ENCODE results near the gene GLB1L2.

The GLB1L2 gene

DNA sequence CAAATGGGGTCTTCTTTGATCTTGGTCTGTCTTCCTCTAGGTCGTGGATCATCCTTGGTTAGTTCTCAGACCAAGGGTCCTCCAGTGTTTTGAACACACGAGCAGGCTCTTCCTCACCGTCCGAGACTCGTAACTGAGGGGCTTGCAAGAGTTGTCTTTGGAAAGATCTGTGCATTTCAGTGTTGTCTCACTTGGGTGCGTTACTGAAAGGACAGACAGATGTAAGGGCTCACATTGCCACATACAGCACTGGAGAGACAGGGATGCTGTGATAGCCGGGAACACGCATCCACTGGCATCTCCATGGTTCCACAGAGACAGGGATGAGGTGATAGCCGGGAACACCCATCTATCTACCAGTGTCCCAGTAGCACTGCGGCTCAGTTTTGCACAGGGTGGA lies 15.7 kb downstream of the GLB1L2 start:
- no peak for DNase-seq (ENCODE audit: low read depth)

- no peak for DNase-seq (ENCODE audit: low read depth)
Observed at GRCh38 chr11:134349109-134349801, 17.5 kb downstream of the GLB1L2 start.

DNA sequence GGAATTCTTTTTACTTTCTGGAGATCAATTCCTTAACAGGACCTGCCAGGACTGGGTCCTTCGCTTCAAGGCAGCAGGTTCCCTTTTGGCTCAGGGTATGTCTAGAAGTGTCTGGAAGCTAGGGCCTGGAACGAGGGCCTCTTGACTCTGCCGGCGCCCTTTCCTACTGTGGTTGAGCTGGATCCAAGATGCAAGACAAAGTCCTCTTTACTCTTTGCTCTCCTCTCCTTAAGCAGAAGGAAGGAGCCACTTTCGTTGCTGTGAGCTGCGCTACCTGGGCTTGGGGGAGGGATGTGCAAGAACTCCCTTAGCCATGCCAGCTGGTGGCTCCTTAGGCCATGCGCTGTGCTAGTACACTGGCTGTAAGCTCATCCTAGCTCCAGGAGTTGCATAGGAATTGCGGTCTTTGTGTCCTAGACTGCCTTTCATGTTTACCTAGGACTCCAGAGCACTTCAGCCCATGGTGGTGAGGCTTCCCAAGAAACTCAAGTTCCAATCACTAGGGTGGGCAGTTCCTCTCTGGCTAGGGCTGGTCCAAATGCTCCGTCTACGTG lies 18.1 kb downstream of the GLB1L2 start:
- no peak for DNase-seq (ENCODE audit: low read depth)

GRCh38 chr11:134350381-134350780 lies 18.6 kb downstream of the GLB1L2 start:
- DNase-seq (ENCODE audit: low read depth) = no peak

GRCh38 chr11:134352111-134352510 lies 20.3 kb downstream of the GLB1L2 start:
- no peak for DNase-seq (ENCODE audit: low read depth)

GRCh38 chr11:134355136-134355535 lies 23.3 kb downstream of the GLB1L2 start:
- DNase-seq (ENCODE audit: low read depth) = no peak

- DNase-seq (ENCODE audit: low read depth) = no peak
Observed at GRCh38 chr11:134355656-134356055, 23.9 kb downstream of the GLB1L2 start.

- DNase-seq (ENCODE audit: low read depth) = no peak
Observed at GRCh38 chr11:134356656-134357544, 25.1 kb downstream of the GLB1L2 start.

- no peak for DNase-seq (ENCODE audit: low read depth)
Observed at GRCh38 chr11:134357545-134357839, 25.7 kb downstream of the GLB1L2 start.

DNA sequence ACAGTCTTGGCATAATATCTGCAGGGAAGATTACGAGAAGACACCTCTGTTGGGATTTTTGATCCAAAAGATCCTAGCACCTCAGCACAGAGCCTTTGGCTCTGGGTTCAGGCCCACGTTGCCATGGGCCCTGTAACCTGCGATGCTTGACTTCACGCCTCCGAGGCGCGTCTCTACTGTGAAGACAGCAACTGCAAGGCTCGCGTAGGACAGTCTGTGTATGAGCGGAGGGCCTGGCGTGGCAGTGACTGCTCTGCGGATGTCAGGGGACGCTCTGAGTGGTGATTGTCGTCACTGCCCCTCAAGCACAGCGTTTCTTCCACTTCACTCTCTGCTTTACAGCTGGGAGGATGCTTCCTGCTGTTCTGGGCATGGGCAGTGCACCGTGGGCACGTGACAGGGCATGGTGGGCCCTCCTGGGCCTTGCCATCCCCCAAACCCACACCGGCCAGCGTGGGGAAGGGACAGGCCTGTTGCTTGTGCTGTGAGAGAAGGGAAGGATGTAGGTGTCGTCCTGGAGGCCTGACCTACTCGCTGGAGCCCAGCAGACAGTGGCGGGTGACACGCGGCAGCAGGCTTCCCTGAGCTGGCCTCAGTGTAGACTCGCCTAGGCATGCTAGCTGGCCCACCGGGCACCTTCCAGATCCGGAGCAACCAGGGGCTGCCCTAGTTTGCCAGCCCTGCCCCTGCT lies 26.5 kb downstream of the GLB1L2 start:
- no peak for DNase-seq (ENCODE audit: low read depth)

- DNase-seq (ENCODE audit: low read depth) = no peak
Observed at GRCh38 chr11:134358856-134359490, 27.2 kb downstream of the GLB1L2 start.

GRCh38 chr11:134359646-134360045 lies 27.9 kb downstream of the GLB1L2 start:
- no peak for DNase-seq (ENCODE audit: low read depth)

DNA sequence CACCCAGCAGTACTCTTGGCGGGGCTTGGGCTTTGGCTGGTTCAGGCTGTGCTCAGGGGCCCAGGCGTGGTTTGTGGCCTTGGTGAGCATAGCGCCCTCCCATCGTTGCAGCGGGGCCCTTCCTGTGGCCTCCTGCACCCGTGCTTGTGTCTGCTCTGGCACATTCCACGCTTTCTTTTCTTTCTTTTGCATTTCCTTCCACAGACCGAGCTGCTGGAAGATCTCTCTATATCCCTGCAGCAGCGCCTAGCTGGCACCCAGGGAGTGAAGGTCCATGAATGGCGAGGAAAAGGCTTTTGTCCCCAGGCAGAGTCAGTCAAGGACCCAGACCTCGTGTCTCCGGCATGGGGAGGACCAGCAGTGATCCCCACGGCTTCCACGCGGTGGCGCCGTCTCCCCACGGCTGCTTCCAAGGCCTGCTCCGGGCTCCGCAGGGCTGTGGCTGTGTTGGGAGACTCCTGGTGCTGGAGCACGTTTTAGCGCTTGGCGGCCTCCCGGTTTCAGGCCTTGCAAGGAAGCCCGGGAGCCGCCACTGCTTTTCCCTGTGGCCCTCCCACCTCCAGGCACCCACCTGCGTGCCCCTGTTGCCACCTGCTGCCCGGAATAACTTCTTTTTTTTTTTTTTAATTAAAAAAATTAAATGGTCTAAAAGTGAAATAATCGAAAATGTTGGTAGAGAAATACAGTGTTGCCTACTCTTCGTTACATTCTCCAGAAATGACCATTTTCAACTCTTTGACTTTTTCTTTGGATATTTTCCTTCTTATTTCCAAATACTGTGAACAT lies 28.5 kb downstream of the GLB1L2 start:
- peak; percentile 77 for DNase-seq (ENCODE audit: low read depth)

GRCh38 chr11:134361661-134362060 lies 29.9 kb downstream of the GLB1L2 start:
- no peak for DNase-seq (ENCODE audit: low read depth)

DNA sequence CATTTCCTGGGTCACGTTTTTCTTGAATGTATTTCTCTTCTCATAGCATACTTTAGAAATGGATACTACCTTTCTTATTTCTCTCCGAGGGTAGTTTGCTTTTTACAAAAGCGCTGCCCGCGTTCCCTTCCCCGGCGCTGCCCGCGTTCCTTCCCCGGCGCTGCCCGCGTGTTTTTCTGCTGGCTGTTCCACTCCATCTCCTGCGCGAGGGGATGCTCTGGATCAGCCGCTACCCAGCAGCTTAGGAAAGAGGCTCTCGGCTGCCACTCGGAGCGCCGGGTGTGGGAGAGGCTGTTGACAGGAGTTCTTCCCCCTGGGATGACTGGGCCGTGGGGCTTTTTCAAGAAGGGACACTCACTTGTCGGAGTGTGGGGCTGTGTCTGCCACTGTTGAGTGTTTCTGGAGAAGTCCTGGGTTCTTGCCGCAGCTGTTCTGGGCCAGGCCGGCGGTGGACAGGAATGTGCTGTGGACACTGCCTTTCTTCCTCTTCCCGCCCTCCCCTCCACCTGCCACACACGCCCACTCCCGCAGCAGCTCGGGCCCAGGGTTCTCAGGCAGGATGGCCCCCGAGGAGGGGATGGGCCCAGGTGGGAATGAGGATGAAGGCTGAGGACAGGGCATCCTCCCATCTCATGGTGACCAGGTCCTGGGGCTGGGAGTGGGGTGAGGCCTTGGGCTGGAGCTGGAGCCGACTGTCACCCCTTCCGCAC lies 30.6 kb downstream of the GLB1L2 start:
- DNase-seq (ENCODE audit: low read depth) = no peak

DNA sequence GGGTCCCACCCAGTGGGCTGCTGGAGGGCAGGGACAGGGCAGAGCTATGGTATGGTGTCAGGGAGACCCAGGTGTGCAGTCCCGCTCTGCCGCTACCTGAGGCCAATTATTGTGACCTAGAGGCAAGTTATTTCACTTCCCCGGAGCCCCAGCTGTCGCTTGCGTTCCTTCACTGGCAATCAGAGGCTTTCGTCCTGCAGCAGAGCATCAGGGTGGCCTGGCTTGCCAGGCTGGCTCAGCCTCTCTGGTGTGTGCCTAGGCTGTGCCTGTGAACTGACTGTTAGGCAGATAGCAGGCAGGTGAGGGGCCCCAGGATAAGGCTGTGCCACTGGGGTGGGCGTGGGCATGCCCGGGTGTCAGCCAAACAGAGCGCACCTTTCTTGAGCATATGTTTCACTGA lies 31.4 kb downstream of the GLB1L2 start:
- DNase-seq (ENCODE audit: low read depth) = no peak

DNA sequence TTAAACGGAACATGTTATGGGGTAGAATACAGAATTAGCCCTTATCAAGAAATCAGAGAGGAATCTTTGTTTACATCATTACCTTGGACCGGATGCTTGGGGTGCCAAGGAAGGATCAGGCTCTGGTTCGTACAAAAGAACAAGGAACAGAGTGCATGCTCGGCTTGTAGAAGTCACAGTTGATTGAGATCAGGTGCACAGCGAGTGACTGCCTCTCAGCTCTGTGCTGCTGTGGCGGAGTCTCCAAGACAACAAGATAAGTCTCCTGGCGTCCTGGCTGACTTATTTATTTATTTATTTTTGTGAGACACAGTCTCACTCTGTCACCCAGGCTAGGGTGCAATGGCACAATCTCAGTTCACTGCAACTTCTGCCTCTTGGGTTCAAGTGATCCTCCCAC lies 31.8 kb downstream of the GLB1L2 start:
- DNase-seq (ENCODE audit: low read depth) = no peak

- no peak for DNase-seq (ENCODE audit: low read depth)
Observed at GRCh38 chr11:134364261-134364660, 32.5 kb downstream of the GLB1L2 start.

DNA sequence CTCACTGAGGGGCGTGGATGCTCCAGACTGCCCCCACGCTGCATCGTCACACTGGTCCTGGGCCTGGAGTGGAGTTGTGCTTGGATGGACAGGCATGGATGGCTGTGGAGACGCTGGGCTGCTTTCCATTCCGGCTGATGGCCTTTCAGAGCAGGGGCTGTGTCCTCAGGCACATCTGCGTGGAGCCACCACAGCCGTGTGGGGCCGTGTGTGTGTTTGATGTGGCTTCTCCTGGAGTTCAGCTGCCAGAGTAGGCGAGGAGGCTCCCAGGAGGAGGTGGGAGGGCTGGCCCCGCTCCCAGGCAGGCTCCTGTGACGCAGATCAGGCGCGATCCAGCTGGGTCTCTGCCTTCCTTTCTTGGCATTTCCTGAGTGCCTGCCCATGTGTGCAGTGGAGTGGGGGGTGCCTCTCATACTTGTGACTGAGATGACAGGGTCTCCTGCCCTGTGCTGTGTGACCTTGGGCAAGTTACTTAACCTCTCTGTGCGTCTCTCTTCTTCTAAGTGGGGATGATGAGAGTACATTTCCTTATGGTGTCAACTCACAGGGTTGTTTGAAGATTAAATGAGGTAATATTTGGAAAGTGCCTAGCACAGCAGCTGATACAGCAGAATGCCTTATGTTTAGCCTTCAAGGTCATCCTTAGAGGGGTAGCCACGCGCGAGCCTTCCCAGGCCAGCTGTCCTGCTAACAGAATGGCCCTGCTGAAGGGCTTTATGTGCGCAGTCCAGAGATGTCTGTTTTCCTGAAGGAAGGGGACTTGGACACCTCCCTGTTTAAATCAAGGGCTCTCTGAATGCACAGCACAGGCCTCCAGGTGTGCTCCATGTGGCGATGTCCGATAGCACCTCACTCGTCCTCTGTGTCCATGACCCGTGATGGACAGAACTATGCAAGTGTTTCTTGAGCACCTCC lies 33.5 kb downstream of the GLB1L2 start:
- no peak for DNase-seq (ENCODE audit: low read depth)

- DNase-seq (ENCODE audit: low read depth) = no peak
Observed at GRCh38 chr11:134366254-134366653, 34.5 kb downstream of the GLB1L2 start.

Measured in activated T-cell treated with anti-CD3 and anti-CD28 coated beads for 48 hours (primary cell).